Stimulated activated CD4-positive, alpha-beta T cell treated with anti-CD3 and anti-CD28 coated beads, TNF-alpha, amount 100 ng/mL, for 4 hours (primary cell): Measurements from ENCODE around the gene TREH.

Source experiments
- DNase-seq, 3 experiments: peaks; one replicate each; pipeline ENCODE4 v3.0.0-alpha.2; 2020; ENCODE audit warnings: low read depth in 3 of 3

The TREH gene

GRCh38 chr11:118648291-118648690 is 31.2 kb downstream of the TREH start:
- no peak for DNase-seq

DNA sequence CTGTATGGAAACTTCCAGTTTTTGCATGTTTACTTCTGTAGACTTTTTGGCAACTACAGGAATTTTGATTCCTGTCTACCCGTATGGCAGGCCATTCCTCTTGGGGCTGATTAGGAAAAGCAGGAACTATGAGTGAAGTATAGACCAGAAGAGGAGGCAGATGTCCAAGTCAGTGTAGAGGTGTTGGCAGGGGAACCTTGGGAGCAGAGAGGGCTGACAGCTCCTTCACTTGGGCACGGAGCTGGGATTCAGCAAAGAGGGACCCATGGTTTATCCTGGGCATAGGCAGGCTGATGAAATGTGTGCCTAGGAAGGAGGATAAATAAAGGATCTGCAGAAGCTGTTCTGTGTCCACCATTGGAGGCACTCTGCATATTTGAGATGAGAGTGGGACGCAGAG is 33.1 kb downstream of the TREH start:
- no peak for DNase-seq

DNA sequence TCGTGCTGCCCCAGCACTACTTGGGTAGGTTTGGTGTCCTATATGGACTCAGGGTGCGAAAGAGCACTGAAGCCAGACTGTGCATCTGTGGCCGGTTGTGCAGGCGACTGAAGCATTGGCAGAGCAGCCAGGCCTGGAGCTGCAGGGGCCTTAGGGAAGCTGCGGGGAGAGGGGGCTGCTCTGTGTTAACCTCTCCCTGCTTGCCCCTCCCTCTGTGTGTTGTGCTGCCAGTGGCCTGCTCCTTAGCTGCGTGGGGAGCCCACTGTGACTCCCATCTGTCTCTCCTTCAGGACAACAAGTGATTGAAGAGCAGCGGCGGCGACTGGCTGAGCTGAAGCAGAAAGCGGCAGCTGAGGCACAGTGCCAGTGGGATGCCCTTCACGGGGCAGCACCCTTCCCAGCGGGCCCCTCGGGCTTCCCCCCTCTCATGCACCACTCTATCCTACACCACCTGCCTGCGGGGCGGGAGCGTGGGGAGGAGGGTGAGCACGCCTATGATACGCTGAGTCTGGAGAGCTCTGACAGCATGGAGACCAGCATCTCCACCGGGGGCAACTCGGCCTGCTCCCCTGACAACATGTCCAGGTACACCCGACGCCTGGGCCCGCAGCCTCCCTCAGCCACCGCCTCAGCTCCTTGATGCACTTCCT is 34.3 kb downstream of the TREH start:
- DNase-seq: no peak

- DNase-seq: no peak
These were observed 35.0 kb downstream of the TREH start for GRCh38 chr11:118644496-118644895.

DNA sequence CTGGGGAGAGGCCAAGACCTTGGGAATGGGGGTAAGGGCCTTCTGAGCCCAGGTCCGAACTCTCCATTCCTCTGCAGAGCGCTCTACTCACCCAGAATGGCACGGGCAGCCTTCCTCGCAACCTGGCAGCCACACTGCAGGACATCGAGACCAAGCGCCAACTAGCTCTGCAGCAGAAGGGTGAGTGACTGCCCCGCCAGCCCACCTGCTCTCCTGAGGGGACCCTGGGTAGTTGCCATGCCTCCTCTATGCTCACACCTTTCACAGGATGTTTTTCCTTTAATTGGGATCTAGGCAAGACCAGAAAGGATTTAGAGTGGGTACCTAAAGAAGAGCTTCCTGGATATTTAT is 35.5 kb downstream of the TREH start:
- no peak for DNase-seq

DNA sequence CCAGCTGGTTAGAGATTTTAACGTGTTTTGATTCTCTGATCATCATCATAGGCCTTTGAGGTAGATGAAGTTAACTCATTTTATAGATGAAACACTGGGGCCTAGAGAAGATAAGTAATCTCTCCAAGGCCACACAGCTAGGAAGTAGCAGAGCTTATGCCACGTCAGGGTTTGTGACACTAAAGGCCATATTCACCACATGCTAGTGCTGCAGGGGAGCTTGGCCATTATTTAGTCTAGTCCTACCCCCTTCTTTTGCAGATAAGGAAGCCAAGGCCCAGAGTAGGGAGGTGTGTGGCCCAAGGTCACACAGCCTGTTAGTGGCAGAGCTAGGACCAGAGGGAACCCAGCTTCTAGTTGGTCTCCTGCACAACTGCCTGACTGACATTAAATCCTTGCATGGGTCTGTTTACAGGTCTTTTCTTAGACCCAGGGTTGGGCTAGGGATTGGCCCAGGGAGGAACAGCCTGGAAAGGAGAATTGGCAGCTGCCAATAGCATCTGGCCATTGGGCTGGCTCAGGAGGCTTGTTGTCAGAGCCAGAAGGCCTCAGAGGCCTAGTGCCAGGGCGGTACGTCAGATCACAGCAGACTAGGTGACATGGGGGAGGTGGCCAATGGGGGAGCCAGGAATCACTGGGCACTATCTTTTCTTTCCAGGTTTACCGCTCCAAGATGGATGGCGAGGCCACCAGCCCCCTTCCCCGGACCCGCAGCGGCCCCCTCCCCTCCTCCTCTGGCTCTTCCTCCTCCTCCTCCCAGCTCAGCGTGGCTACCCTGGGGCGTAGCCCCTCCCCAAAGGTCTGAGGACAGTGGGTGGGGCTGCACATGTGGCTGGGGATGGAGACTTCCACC is 36.1 kb downstream of the TREH start:
- DNase-seq: no peak

DNA sequence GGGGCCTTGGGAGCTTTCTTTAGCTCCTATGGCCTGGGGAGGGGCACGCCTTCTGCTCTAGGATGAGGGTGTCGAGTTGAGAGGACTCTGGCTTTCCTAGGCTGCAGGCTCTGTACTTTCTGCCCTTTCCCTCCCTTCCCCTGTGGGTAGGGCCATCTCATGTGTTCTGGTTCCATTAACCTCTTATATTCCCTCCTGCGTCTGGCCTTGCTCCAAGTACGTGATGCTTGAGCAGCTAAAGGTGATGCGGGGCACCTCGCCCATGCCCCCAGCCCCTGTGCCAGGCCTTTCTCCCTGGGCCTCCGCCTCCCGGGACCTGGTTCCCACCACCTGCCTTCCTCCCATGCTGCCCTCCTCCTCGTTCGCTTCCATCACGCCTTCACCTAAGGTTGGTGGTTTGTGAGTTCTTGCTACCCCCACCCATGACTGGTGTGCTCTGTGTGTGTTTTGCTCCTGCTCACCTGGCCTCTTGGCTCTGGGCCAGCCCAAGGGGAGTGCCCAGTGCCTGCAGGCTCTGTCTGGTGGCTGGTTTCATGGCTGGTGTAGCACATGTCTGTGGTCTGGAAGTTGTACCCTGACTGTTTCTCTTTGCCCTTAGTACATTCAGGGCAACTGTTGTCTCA is 37.9 kb downstream of the TREH start:
- no peak for DNase-seq

GRCh38 chr11:118640332-118641154 is 38.9 kb downstream of the TREH start:
- DNase-seq: no peak

DNA sequence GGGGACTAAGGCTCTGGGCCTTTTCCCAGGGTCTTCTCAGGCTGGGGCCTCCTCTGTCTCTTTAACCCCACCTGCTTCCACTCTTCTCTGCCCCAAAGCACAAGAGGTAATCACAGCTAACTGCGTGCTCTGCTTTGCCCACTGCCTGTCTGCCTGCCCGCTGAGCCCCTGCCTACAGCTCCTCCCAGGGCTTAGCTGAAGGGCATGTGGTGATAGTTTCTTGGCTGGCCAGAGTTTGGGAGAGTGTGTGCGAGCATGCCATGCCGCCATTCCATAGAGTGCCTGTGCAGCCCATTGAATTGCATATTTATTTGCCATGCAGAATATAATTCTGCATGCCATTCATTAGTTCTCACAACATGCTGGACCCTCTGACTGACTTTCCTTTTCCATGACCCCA is 39.6 kb downstream of the TREH start:
- no peak for DNase-seq

DNA sequence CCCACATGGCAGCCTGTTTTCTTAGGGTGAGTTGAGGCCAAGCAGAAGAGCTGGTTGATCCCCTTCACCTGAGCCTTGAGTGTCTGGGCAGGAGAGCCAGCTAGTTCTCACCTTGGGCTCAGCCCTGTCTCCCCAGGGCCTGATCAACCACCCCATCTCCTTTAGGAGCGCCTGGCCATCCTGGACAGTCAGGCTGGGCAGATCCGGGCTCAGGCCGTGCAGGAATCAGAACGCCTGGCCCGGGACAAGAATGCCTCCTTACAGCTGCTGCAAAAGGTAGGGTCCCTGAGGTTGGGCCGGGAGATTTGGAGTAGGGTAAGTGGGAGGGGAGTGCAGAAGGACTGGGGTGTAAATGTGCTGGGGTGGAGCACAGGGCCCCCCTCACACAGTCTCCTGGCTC is 40.7 kb downstream of the TREH start:
- no peak for DNase-seq

- no peak for DNase-seq
These were observed 42.7 kb downstream of the TREH start for GRCh38 chr11:118636569-118637290.

DNA sequence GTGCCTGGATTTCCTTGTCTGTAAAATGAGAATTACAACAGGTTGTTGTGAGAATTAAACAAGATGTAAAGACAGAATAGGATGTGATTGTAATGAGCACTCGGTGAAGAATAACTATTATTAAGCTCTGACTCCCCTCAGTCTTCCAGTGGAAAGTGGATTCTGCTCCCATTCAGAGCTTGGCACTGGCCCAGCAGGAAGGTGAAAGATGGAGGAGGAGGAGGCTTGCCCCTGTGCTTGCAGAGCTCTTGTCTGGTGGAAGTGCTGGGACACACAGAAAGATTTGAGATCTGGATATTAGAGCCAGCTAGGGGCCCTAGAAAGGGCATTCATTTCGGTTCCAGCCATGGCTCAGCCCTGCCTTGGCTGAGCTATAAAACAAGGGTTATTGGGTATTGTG is 43.8 kb downstream of the TREH start:
- no peak for DNase-seq

DNA sequence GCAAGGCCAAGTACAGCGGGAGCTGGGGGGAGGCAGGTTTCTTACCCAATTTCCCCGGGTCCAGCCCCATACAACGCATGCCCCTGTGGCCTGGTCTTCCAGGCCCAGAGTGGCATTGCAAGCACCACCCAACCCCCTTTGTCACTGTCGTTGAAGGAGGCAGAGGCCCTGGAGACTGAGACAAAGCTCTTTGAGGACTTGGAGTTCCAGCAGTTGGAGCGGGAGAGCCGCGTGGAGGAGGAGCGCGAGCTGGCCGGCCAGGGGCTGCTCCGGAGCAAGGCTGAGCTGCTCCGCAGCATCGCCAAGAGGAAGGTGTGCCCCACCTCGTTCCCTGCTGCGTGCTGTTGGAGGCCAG is 44.2 kb downstream of the TREH start:
- DNase-seq: no peak

- no peak for DNase-seq
These were observed 44.8 kb downstream of the TREH start for GRCh38 chr11:118634431-118635236.

DNA sequence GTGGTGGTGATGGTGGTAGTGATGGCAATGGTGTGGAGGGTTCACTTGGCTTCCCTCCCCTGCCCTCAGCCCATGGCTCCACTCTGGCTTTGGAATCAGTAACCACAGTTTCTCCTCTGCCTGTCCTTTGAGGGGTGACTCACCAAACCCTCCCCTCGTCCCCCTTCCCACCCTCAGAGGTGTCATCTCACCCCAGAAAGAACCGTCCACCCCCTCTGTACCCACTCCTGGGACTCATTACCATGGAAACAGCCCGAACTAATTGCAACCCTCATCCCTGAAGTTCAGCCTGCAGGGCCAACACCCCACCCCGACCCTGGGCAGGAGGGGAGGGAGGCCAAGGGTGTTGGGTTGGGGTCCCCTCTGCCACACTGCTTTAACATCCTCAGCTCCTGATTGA is 45.5 kb downstream of the TREH start:
- DNase-seq: no peak

DNA sequence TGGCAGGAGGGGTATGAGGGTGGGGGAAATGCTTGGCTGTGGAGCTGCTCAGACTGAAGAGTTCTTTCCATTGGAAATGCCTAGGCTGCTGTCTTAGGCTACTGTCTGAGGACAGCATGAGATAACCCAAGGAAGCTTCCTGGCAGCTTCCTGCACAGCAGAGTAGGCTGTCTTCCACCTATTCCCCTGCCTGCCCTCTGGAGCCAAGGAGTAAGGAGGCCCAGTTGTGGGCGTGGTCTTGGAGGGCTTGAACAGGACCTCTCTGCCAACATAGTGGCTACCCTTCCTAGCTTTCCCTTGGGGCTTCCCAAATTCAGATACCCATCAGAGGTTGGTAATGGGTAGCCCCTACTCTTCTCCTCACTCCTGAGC is 46.1 kb downstream of the TREH start:
- DNase-seq: no peak

DNA sequence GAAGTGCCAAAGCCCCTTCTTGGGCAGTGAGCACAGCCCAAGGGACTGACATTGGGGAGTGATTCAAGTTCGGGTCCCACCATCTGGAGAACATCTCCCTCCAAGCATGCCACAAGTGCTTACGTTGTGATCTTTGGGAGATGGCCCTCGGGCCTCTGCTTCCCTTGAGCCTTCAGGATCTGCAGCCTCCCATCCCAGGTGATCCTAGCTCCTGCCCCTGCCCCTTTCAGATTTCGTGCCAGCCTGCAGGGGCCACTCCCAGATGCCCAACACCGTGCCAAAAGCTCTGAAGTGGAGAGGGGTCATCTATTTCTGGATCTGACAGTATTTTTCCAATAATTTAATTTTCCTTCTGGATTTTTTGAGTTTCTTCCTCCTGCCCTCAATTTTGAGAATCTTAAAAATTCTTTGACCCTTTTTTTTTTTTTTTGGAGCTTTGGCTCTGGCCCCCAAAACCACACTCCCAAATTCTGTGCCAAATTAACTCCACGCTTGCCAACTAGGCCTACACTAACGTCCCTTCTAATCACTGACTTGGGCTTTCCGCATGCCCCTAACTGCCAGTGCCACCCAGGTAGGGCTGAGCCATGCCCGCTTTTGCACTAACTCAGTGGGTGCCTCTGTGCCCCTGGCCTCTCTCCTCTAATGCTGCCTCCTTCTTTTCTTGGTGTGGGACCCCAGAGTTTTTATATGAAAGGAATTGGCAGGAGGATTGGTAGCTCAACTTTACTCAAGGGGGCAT is 46.7 kb downstream of the TREH start:
- no peak for DNase-seq

DNA sequence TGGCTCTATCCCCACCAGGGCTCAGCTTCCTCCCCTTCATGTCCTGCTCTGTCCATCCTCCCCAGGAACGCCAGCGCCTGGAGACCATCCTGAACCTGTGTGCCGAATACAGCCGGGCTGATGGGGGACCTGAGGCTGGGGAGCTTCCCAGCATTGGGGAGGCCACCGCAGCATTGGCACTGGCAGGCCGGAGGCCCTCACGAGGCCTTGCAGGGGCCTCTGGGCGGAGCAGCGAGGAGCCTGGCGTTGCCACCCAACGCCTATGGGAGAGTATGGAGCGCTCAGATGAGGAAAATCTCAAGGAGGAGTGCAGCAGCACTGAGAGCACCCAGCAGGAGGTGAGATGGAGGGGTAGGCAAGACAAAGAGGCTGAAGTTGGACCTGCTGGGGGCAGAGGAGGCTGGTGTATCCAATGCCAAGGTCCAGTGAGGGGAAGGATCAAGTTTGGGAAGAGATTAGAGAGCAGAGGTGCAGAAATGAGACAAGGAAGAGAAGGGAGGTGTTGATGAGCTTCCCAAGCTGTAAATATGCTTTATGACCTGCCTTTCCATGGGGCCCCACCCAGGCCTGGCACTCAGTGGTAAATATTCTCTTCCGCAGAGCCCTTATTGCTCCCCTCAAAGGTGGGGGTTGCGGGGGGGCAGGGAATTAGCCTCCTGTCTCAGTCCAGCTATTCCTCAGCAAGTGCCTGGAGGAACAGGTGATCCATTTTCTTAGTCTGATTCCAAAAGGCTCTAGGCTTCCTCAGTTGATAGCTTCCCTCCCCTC is 48.1 kb downstream of the TREH start:
- DNase-seq: no peak
